HFFc6 (cell line): ENCODE measurements around the gene TUBA1C. TPM values are rescaled to one million over a fixed set of nuclear protein-coding genes. Genes with fewer than 3 reads are reported as not detected.

Experiments used
- DNase-seq: peaks from one replicate; pipeline ENCODE4 v3.0.0-alpha.2; 2018
- H3K27ac Mint-ChIP-seq: 2 replicates; pipeline ENCODE4 v1.8.0; 2020; ENCODE audit warnings: mild to moderate bottlenecking, mixed read lengths
- H3K27me3 Mint-ChIP-seq: 2 replicates; pipeline ENCODE4 v1.8.0; 2021; ENCODE audit warnings: mild to moderate bottlenecking, moderate library complexity, mixed read lengths; ENCODE audit not compliant: insufficient read depth
- H3K36me3 Mint-ChIP-seq: 2 replicates; pipeline ENCODE4 v1.8.0; 2021; ENCODE audit warnings: low read depth, mixed read lengths
- H3K4me1 Mint-ChIP-seq: 2 replicates; pipeline ENCODE4 v1.8.0; 2020; ENCODE audit warnings: low read depth, mixed read lengths
- H3K4me3 Mint-ChIP-seq: 2 replicates; pipeline ENCODE4 v1.8.0; 2020; ENCODE audit warnings: mild to moderate bottlenecking, moderate library complexity, mixed read lengths
- H3K9me3 Mint-ChIP-seq: 2 replicates; pipeline ENCODE4 v1.8.0; 2020; ENCODE audit warnings: mild to moderate bottlenecking, mixed read lengths
- CTCF ChIP-seq: fragments of 200-600 bp; sonication (generic); IDR thresholded peaks from 2 replicates; pipeline ENCODE4 v1.5.0; 2021; ENCODE audit warnings: antibody characterized with exemption, mild to moderate bottlenecking
- total RNA-seq, 6 experiments: library from RNA; stranded (reverse); fragmentation: NEBNext Ultra II Directional; extraction: Animal tissue kit (Norgen Biotek cat#: 25700); gene quantifications; 2 replicates in 1 of 6; 3 replicates in 5 of 6; pipeline ENCODE4 v1.2.3, GENCODE V29; 2021

Gene TUBA1C
- total RNA-seq, 6 experiments from 2014 or later, result 571 to 1,139 (median 936) TPM

GRCh38 chr12:49225576-49226166, 39.2 kb upstream of the TUBA1C start:
- TF ChIP-seq CTCF, result peak; percentile 18; the same call in 1 of the 2 replicates
- Mint-ChIP-seq H3K4me1 (peaks cover 24% of the 10 kb centered on the region), H3K36me3 (no peaks in the 10 kb centered on the region), H3K27ac (no peak overlapping the region), H3K27me3 (peaks cover 2% of the 10 kb centered on the region; the same call in 1 of the 2 replicates), H3K9me3 (no peaks in the 10 kb centered on the region), H3K4me3 (no peak overlapping the region)
- no peak for DNase-seq

DNA sequence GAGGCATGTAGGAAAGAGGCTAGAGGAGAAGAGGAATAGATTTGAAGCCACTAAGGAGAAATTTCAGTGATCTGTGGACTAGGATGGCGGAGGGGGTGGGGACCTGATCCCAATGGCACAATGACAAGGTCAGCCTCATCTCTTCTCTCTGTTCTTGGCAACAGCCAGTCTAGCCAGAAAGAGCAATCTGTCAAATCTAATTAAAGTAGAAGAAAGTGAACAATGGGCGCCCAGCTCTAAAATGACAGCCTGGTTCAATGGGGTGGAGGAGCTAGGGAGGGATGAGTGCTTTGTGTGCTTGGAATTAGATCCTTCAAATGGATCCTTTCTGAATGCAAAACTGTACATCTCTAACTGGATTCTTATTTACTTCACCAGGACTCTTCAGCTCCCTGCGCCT, 37.2 kb upstream of the TUBA1C start:
- Mint-ChIP-seq H3K4me1 (peaks cover 20% of the 10 kb centered on the region), H3K9me3 (no peaks in the 10 kb centered on the region), H3K4me3 (no peak overlapping the region), H3K27me3 (peaks cover under 1% of the 10 kb centered on the region), H3K27ac (no peak overlapping the region), H3K36me3 (no peaks in the 10 kb centered on the region)
- DNase-seq, result no peak
- TF ChIP-seq CTCF, result no peak

DNA sequence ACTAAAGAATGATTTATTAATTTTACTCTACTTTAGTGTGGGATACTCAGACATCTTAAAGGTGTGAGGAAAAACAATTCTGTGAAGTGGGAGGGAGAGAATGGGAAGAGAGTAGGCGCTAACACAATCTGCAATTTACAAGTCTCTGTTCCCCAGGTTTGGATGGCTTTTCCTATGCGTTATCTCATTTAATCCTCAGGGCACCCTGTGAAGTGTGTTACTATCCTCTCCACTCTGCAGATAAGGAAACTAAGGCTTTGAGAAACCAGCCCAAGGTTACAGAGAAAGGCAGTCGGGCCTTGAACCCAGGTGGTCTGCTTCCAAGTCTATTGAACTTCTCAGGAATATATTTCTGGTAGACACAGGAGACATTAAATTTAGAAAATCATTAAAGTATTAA, 36.2 kb upstream of the TUBA1C start:
- peaks cover 23% of the 10 kb centered on the region for H3K4me1 Mint-ChIP-seq
- H3K27ac Mint-ChIP-seq, result no peak overlapping the region
- no peak overlapping the region for H3K4me3 Mint-ChIP-seq
- no peak for TF ChIP-seq CTCF
- H3K9me3 Mint-ChIP-seq, result no peaks in the 10 kb centered on the region
- H3K27me3 Mint-ChIP-seq, result peaks cover 3% of the 10 kb centered on the region
- H3K36me3 Mint-ChIP-seq, result peaks cover 3% of the 10 kb centered on the region; the same call in 1 of the 2 replicates
- no peak for DNase-seq

- Mint-ChIP-seq H3K27ac (no peak overlapping the region), H3K27me3 (peaks cover 3% of the 10 kb centered on the region), H3K9me3 (no peaks in the 10 kb centered on the region), H3K4me1 (peaks cover 21% of the 10 kb centered on the region), H3K4me3 (no peak overlapping the region), H3K36me3 (peaks cover 4% of the 10 kb centered on the region; the same call in 1 of the 2 replicates)
- TF ChIP-seq CTCF, result no peak
- no peak for DNase-seq
These were observed 34.6 kb upstream of the TUBA1C start for GRCh38 chr12:49230176-49230804.

- Mint-ChIP-seq H3K27me3 (peaks cover 3% of the 10 kb centered on the region), H3K9me3 (no peaks in the 10 kb centered on the region), H3K27ac (no peak overlapping the region), H3K4me1 (peaks cover 16% of the 10 kb centered on the region), H3K4me3 (no peak overlapping the region), H3K36me3 (peaks cover 4% of the 10 kb centered on the region; the same call in 1 of the 2 replicates)
- no peak for DNase-seq
- no peak for TF ChIP-seq CTCF
These were observed 34.1 kb upstream of the TUBA1C start for GRCh38 chr12:49230805-49231194.
